BJ (cell line): ENCODE results near the gene ZNF26. TPM values are rescaled to one million over a fixed set of nuclear protein-coding genes. Genes with fewer than 3 reads are reported as not detected.
A peak's percentile ranks its signal among the peaks of the same experiment; 100 is the strongest.
"Not testable (repeated sequence)": the region's sequence is repeated elsewhere in the genome, so short reads cannot be mapped to it uniquely, and the experiment has no call there.

Experiments
- CTCF ChIA-PET: fragments of 350-600 bp; formaldehyde crosslinking; extraction: SDS; loops from one replicate; lab custom pipeline; 2021; ENCODE audit warnings: antibody characterized with exemption, inconsistent platforms; lab: Yijun Ruan, JAX
- POLR2A ChIA-PET: fragments of 300-600 bp; sonication (Branson Sonifier 250); formaldehyde crosslinking; extraction: SDS; loops from one replicate; lab custom pipeline; 2021; ENCODE audit warnings: antibody characterized with exemption; lab: Charles Lee
- DNase-seq: peaks from one replicate; pipeline ENCODE4 v3.0.0-alpha.2; 2011; ENCODE audit warnings: low read depth
- H3K27me3 ChIP-seq: 2 replicates; pipeline ENCODE4 v1.6.0; 2011; ENCODE audit warnings: low read length; ENCODE audit not compliant: control insufficient read depth, insufficient read depth
- H3K36me3 ChIP-seq: 2 replicates; pipeline ENCODE4 v1.5.1; 2011; ENCODE audit warnings: low read length; ENCODE audit not compliant: control insufficient read depth, insufficient read depth
- H3K4me3 ChIP-seq: 2 replicates; pipeline ENCODE4 v1.5.1; 2011; ENCODE audit warnings: low read depth, mild to moderate bottlenecking, control low read depth, low read length
- CTCF ChIP-seq: IDR thresholded peaks from 2 replicates; pipeline ENCODE4 v1.5.1; 2011; ENCODE audit warnings: low read depth, mild to moderate bottlenecking, control low read depth, inconsistent platforms, low read length, moderate library complexity; ENCODE audit not compliant: insufficient read depth
- polyA plus RNA-seq: library from polyadenylated mRNA; depleted of rRNA; stranded (reverse); fragments of >200 nt; gene quantifications from 2 replicates; pipeline ENCODE4 v1.2.3, GENCODE V29; 2011

Gene ZNF26
- polyA plus RNA-seq, 1 experiment: 4.6 TPM

- H3K27me3 ChIP-seq, H3K4me3 ChIP-seq, POLR2A ChIA-PET, CTCF ChIA-PET, DNase-seq, H3K36me3 ChIP-seq: not testable (repeated sequence)
- peak; percentile 18; the same call in 1 of the 2 replicates for TF ChIP-seq CTCF
Measured at GRCh38 chr12:132976870-132977269, 9.3 kb upstream of the ZNF26 start.

GRCh38 chr12:132986885-132987225 lies 688 bp downstream of the ZNF26 start:
- TF ChIP-seq CTCF: no peak
- Histone ChIP-seq H3K27me3 (no peaks in the 10 kb centered on the region), H3K36me3 (peaks cover 2% of the 10 kb centered on the region; the same call in 1 of the 2 replicates), H3K4me3 (peak overlapping the region; percentile 72)
- CTCF ChIA-PET: interaction anchor here (0.9 kb wide), 1 partner anchor 20 kb away, joined by 3 read pairs; no protein-coding TSS in a partner anchor
- POLR2A ChIA-PET: no interaction called here
- no peak for DNase-seq

- no peak for DNase-seq
- TF ChIP-seq CTCF: no peak
- Histone ChIP-seq H3K4me3 (no peak overlapping the region), H3K36me3 (peaks cover 1% of the 10 kb centered on the region; the same call in 1 of the 2 replicates), H3K27me3 (no peaks in the 10 kb centered on the region)
- ChIA-PET CTCF (interaction anchor here (0.8 kb wide), 1 partner anchor 11 kb away, joined by 3 read pairs; no protein-coding TSS in a partner anchor), POLR2A (no interaction called here)
Measured at GRCh38 chr12:132998741-132999140, 12.6 kb downstream of the ZNF26 start.

GRCh38 chr12:133010657-133011297 lies 24.6 kb downstream of the ZNF26 start:
- Histone ChIP-seq H3K4me3 (no peak overlapping the region), H3K27me3 (no peaks in the 10 kb centered on the region), H3K36me3 (peaks cover 19% of the 10 kb centered on the region)
- no peak for DNase-seq
- TF ChIP-seq CTCF: no peak
- POLR2A ChIA-PET: no interaction called here
- CTCF ChIA-PET: interaction anchor here (1.5 kb wide), 1 partner anchor 23 kb away, joined by 4 read pairs; no protein-coding TSS in a partner anchor

- ChIA-PET POLR2A (no interaction called here), CTCF (no interaction called here)
- H3K27me3 ChIP-seq: no peaks in the 10 kb centered on the region
- DNase-seq: no peak
- H3K36me3 ChIP-seq: no peaks in the 10 kb centered on the region
- TF ChIP-seq CTCF: no peak
- H3K4me3 ChIP-seq: no peak overlapping the region
Measured at GRCh38 chr12:133023566-133023965, 37.4 kb downstream of the ZNF26 start.
